GM12878 (cell line): Measurements from ENCODE around the gene ZNF878. TPM values are rescaled to one million over a fixed set of nuclear protein-coding genes. Genes with fewer than 3 reads are reported as not detected.
A peak's percentile ranks its signal among the peaks of the same experiment; 100 is the strongest.

Source experiments
- ATAC-seq: fragments of 200-7000 bp; cut with Tn5 transposase; 3 replicates; pipeline ENCODE4 v1.9.1; 2020; ENCODE audit warnings: mild to moderate bottlenecking, moderate library complexity
- Bru-seq: library from RNA; stranded (reverse); fragments of 400-500 nt; gene quantifications from one replicate; lab custom pipeline; 2021; lab: Mats Ljungman, UMichigan
- BruChase-seq, 2 experiments: library from RNA; stranded (reverse); fragments of 400-500 nt; gene quantifications; one replicate each; lab custom pipeline; 2021; lab: Mats Ljungman, UMichigan
- BruUV-seq: library from RNA; stranded (reverse); fragments of 400-500 nt; replicated peaks from 2 replicates; lab custom pipeline; 2021; lab: Mats Ljungman, UMichigan
- CTCF ChIA-PET: fragments of 300-600 bp; sonication (Branson Sonifier 250); formaldehyde crosslinking; extraction: SDS; loops from one replicate; lab custom pipeline; 2021; ENCODE audit warnings: inconsistent platforms; lab: Yijun Ruan, JAX
- POLR2A ChIA-PET: fragments of 350-600 bp; formaldehyde crosslinking; extraction: SDS; loops from one replicate; lab custom pipeline; 2021; ENCODE audit warnings: inconsistent platforms; lab: Charles Lee
- RAD21 ChIA-PET: fragments of 300-600 bp; sonication (Branson Sonifier 250); formaldehyde crosslinking; loops from one replicate; lab custom pipeline; 2023; ENCODE audit warnings: antibody characterized with exemption; ENCODE audit not compliant: unreplicated experiment; lab: Charles Lee
- SMC1A ChIA-PET: fragments of 300-600 bp; sonication (Branson Sonifier 250); formaldehyde crosslinking; loops from one replicate; lab custom pipeline; 2023; ENCODE audit not compliant: unreplicated experiment, uncharacterized antibody; lab: Charles Lee
- DNase-seq: peaks from one replicate; pipeline ENCODE4 v3.0.0-alpha.2; 2011; ENCODE audit warnings: low read depth, low spot score
- FAIRE-seq: peaks from 3 replicates; lab custom pipeline; 2011; peaks lifted over from hg19 to GRCh38; lab: Jason Lieb, UNC
- H2AFZ ChIP-seq: 2 replicates; pipeline ENCODE4 v1.6.0; 2011; ENCODE audit warnings: low read depth, low read length, control low read depth; ENCODE audit not compliant: control insufficient read depth
- H3K27ac ChIP-seq: 2 replicates; pipeline ENCODE4 v1.5.1; 2011; ENCODE audit warnings: control low read depth; ENCODE audit not compliant: control insufficient read depth, insufficient read depth
- H3K27me3 ChIP-seq, 2 experiments: replicated peaks in 1 of 2; 2 replicates each; pipeline versions ENCODE4 v1.6.0 to v1.6.1; 2011; ENCODE audit warnings: low read length in 1 of 2; ENCODE audit not compliant: control insufficient read depth in 2 of 2, insufficient read depth in 2 of 2
- H3K36me3 ChIP-seq, 2 experiments: 2 replicates each; pipeline ENCODE4 v1.5.1; 2011; ENCODE audit warnings: low read length in 1 of 2; ENCODE audit not compliant: control insufficient read depth in 2 of 2, insufficient read depth in 2 of 2
- H3K4me1 ChIP-seq: 2 replicates; pipeline ENCODE4 v1.6.1; 2011; ENCODE audit warnings: mild to moderate bottlenecking, low read length, moderate library complexity, mixed read lengths; ENCODE audit not compliant: control insufficient read depth, insufficient read depth
- H3K4me2 ChIP-seq: 2 replicates; pipeline ENCODE4 v1.6.0; 2011; ENCODE audit warnings: control low read depth; ENCODE audit not compliant: control insufficient read depth, insufficient read depth
- H3K4me3 ChIP-seq: fragments of 200-600 bp; sonication (generic); 2 replicates; pipeline ENCODE4 v1.5.1; 2016
- H3K79me2 ChIP-seq: 2 replicates; pipeline ENCODE4 v1.6.0; 2011; ENCODE audit warnings: low read length; ENCODE audit not compliant: control insufficient read depth, insufficient read depth
- H3K9ac ChIP-seq: 2 replicates; pipeline ENCODE4 v1.8.0; 2011; ENCODE audit warnings: low read length, control low read depth, mixed read lengths; ENCODE audit not compliant: control insufficient read depth, insufficient read depth
- H3K9me3 ChIP-seq: replicated peaks from 3 replicates; pipeline ENCODE4 v1.5.1; 2011; ENCODE audit warnings: mild to moderate bottlenecking, low read length; ENCODE audit not compliant: control insufficient read depth, insufficient read depth
- H4K20me1 ChIP-seq: 2 replicates; pipeline ENCODE4 v1.6.0; 2011; ENCODE audit not compliant: control insufficient read depth, insufficient read depth
- DPF2 ChIP-seq: fragments of 450-650 bp; IDR thresholded peaks from 2 replicates; pipeline ENCODE4 v1.6.1; 2017; ENCODE audit warnings: mild to moderate bottlenecking
- EED ChIP-seq: sonication (generic); IDR thresholded peaks from 2 replicates; pipeline ENCODE4 v1.6.1; 2016; ENCODE audit warnings: antibody characterized with exemption, low read depth
- FOS ChIP-seq: IDR thresholded peaks from 3 replicates; pipeline ENCODE4 v1.6.1; 2011; ENCODE audit warnings: borderline replicate concordance; ENCODE audit not compliant: insufficient read length; ENCODE audit errors: extremely low read depth
- GATAD2B ChIP-seq: fragments of 450-650 bp; conservative IDR thresholded peaks from 2 replicates; pipeline ENCODE4 v1.6.1; 2017; ENCODE audit warnings: low read depth, mild to moderate bottlenecking, moderate library complexity
- IKZF2 ChIP-seq, 2 experiments: fragments of 450-650 bp; IDR thresholded peaks; 2 replicates each; pipeline ENCODE4 v1.6.1; 2017; ENCODE audit warnings: mild to moderate bottlenecking in 2 of 2, moderate library complexity in 2 of 2
- IRF3 ChIP-seq: fragments of 450-650 bp; IDR thresholded peaks from 2 replicates; pipeline ENCODE4 v1.6.1; 2014; ENCODE audit warnings: mild to moderate bottlenecking
- JUNB ChIP-seq: IDR thresholded peaks from 2 replicates; pipeline ENCODE4 v1.6.1; 2016; ENCODE audit warnings: antibody characterized with exemption, mild to moderate bottlenecking
- NRF1 ChIP-seq: conservative IDR thresholded peaks from 2 replicates; pipeline ENCODE4 v1.6.1; 2011; ENCODE audit warnings: mild to moderate bottlenecking, low read depth, low read length, improper control_type of control experiment
- PML ChIP-seq: IDR thresholded peaks from 2 replicates; pipeline ENCODE4 v1.6.1; 2012; ENCODE audit warnings: low read length, inconsistent platforms
- POLR2AphosphoS2 ChIP-seq: IDR thresholded peaks from 2 replicates; pipeline ENCODE4 v1.6.1; 2011; ENCODE audit warnings: low read depth, mild to moderate bottlenecking, low read length, improper control_type of control experiment, moderate library complexity
- SIN3A ChIP-seq: IDR thresholded peaks from 2 replicates; pipeline ENCODE4 v1.6.1; 2012; ENCODE audit warnings: low read depth, low read length, improper control_type of control experiment
- WGBS: methylation state at CpG from one replicate; pipeline ENCODE4 v1.1.6; 2016; ENCODE audit warnings: low lambda C conversion rate; ENCODE audit not compliant: insufficient replicate concordance, insufficient coverage; ENCODE audit errors: missing lambda C conversion rate; 5-methylcytosine and 5-hydroxymethylcytosine counted together
- in situ Hi-C: fragments of 300-500 bp; cut with MboI; formaldehyde crosslinking; loops from 9 replicates; pipeline ENCODE4 v1.14.3; 2018; ENCODE audit warnings: mixed read lengths
- intact Hi-C: fragments of 100-400 bp; cut with micrococcal nuclease; formaldehyde crosslinking; loops from one replicate; pipeline ENCODE4 v1.14.2; 2022; ENCODE audit not compliant: unreplicated experiment
- long read RNA-seq, 2 experiments: library from polyadenylated mRNA; unstranded; transcript quantifications; one replicate each; pipeline ENCODE4 v2.0.0, GENCODE V29; 2019 to 2020
- polyA minus RNA-seq, 3 experiments: library from RNA; depleted of rRNA, polyadenylated mRNA; stranded (reverse); fragments of >200 nt; gene quantifications; 2 replicates each; pipeline ENCODE4 v1.2.3, GENCODE V29; 2011
- polyA plus RNA-seq, 11 experiments: library from polyadenylated mRNA; depleted of rRNA in 4 of 11; unstranded in 6 of 11; stranded (reverse) in 5 of 11; fragments of >200 nt; fragmentation: Nextera tagmentation in 4 of 11; fragmentation: Illumina TruSeq in 1 of 11; extraction: Ambion mirVana in 4 of 11; extraction: Trizol in 1 of 11; gene quantifications; 1 replicate in 1 of 11; 2 replicates in 10 of 11; pipeline versions ENCODE4 v1.2.1 to v1.2.3, GENCODE V29; 2011 to 2016; ENCODE audit warnings: inconsistent platforms in 2 of 11, missing spikeins in 2 of 11, low read depth in 1 of 11
- total RNA-seq, 4 experiments: library from RNA; depleted of rRNA in 3 of 4; stranded (reverse); fragments of >200 nt in 3 of 4; fragmentation: Illumina TruSeq in 1 of 4; extraction: Trizol in 1 of 4; gene quantifications; 2 replicates each; pipeline versions ENCODE4 v1.2.1 to v1.2.3, GENCODE V29; 2013 to 2021
- TF ChIP-seq, protein P1 (sequence below): IDR thresholded peaks from 2 replicates; pipeline ENCODE4 v1.6.1; 2011; ENCODE audit warnings: mild to moderate bottlenecking, low read depth, low read length, moderate library complexity; ENCODE audit not compliant: insufficient replicate concordance
- TF ChIP-seq, protein P2 (sequence below): fragments of 450-650 bp; IDR thresholded peaks from 2 replicates; pipeline ENCODE4 v1.6.1; 2017; ENCODE audit warnings: mild to moderate bottlenecking
- TF ChIP-seq, protein P3 (sequence below): IDR thresholded peaks from 2 replicates; pipeline ENCODE4 v1.6.1; 2011; ENCODE audit warnings: low read depth, mild to moderate bottlenecking, low read length, moderate library complexity, borderline replicate concordance; ENCODE audit errors: extremely low read depth

The ZNF878 gene
- 24.9 and 26.8 TPM in 2 replicates for total RNA-seq (2013; cell fraction: nucleolus; rRNA removed)
- total RNA-seq (2014; rRNA removed) (0.68 and 1.3 TPM in 2 replicates), total RNA-seq (2014; rRNA removed; fragmentation: Illumina TruSeq; extraction: Trizol) (1.1 and 1.7 TPM in 2 replicates), total RNA-seq (2021) (0.74 TPM in 2 replicates), polyA plus RNA-seq (2011; rRNA removed) (1.3 and 1.8 TPM in 2 replicates), polyA plus RNA-seq (2014; fragmentation: Illumina TruSeq; extraction: Trizol) (0.63 and 0.97 TPM in 2 replicates), polyA plus RNA-seq (2014; fragmentation: Nextera tagmentation; extraction: Ambion mirVana) (under 1 TPM; 0.24 to 0.79 TPM), polyA plus RNA-seq (2014; rRNA removed) (0.30 and 0.33 TPM in 2 replicates), polyA plus RNA-seq (2016; fragmentation: Nextera tagmentation; extraction: Ambion mirVana) (under 1 TPM; 0.44 to 0.82 TPM), polyA minus RNA-seq (2011; rRNA and poly(A)+ RNA removed) (2.6 and 3.7 TPM in 2 replicates), Bru-seq, nascent RNA (percentile 73 among the genes with signal in this experiment), BruChase-seq, experiment 1, labeled RNA remaining after a 6-hour chase (percentile 85 among the genes with signal in this experiment), BruChase-seq, experiment 2, labeled RNA remaining after a 2-hour chase (percentile 75 among the genes with signal in this experiment)
- 0.43 TPM for polyA plus RNA-seq (2011; ENCODE audit: low read depth)
- 0.52 and 0.69 TPM in 2 replicates for polyA plus RNA-seq (2011; cell fraction: cytosol; rRNA removed)
- polyA plus RNA-seq (2011; cell fraction: nucleus; rRNA removed), result 1.2 TPM in 2 replicates
- 0.79 and 0.83 TPM in 2 replicates for polyA plus RNA-seq (2012)
- polyA minus RNA-seq (2011; cell fraction: cytosol; rRNA and poly(A)+ RNA removed), result 0.52 and 1.7 TPM in 2 replicates
- polyA minus RNA-seq (2011; cell fraction: nucleus; rRNA and poly(A)+ RNA removed), result 1.7 and 2.1 TPM in 2 replicates
- long read RNA-seq, experiment 1, result 0 reads
- long read RNA-seq, experiment 2, partial matches to known transcripts, result 0 of 4 reads
- long read RNA-seq, experiment 2, other reads (novel, unspliced or antisense), result 0 of 4 reads

- peak within 1 kb of the TSS; percentile 81 for H3K9ac ChIP-seq
- TF ChIP-seq, protein P1, sequence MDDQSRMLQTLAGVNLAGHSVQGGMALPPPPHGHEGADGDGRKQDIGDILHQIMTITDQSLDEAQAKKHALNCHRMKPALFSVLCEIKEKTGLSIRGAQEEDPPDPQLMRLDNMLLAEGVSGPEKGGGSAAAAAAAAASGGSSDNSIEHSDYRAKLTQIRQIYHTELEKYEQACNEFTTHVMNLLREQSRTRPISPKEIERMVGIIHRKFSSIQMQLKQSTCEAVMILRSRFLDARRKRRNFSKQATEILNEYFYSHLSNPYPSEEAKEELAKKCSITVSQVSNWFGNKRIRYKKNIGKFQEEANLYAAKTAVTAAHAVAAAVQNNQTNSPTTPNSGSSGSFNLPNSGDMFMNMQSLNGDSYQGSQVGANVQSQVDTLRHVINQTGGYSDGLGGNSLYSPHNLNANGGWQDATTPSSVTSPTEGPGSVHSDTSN, result peak; percentile 94
- TF ChIP-seq SIN3A (peak; percentile 50; the same call in 1 of the 2 replicates), DPF2 (peak; percentile 87), POLR2AphosphoS2 (peak; percentile 79), JUNB (no peak), EED (peak; percentile 63; the same call in 1 of the 2 replicates), NRF1 (no peak), FOS (no peak), GATAD2B (peak; percentile 87), PML (no peak), IKZF2 (IDR thresholded peaks at IDR 0.05) (peak; percentile 30 to 46; a peak in 3 of 4 replicates), IRF3 (0 out of 2 replicates have a peak, but pooled peaks have one; percentile 17)
- TF ChIP-seq, protein P2, sequence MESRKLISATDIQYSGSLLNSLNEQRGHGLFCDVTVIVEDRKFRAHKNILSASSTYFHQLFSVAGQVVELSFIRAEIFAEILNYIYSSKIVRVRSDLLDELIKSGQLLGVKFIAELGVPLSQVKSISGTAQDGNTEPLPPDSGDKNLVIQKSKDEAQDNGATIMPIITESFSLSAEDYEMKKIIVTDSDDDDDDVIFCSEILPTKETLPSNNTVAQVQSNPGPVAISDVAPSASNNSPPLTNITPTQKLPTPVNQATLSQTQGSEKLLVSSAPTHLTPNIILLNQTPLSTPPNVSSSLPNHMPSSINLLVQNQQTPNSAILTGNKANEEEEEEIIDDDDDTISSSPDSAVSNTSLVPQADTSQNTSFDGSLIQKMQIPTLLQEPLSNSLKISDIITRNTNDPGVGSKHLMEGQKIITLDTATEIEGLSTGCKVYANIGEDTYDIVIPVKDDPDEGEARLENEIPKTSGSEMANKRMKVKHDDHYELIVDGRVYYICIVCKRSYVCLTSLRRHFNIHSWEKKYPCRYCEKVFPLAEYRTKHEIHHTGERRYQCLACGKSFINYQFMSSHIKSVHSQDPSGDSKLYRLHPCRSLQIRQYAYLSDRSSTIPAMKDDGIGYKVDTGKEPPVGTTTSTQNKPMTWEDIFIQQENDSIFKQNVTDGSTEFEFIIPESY, result no peak
- TF ChIP-seq, protein P3, sequence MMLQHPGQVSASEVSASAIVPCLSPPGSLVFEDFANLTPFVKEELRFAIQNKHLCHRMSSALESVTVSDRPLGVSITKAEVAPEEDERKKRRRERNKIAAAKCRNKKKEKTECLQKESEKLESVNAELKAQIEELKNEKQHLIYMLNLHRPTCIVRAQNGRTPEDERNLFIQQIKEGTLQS, result no peak
Measured at GRCh38 chr19:12052497-12053169, at the start of gene ZNF878. Gene ZNF878 (minus strand): TSS chr19:12052961. CDS start chr19:12052801, 160 bp downstream.

More at GRCh38 chr19:12052497-12053169, at the start of gene ZNF878:
- intact Hi-C loops, result loop anchor here (2.0 to 5.0 kb wide), 3 partner anchors 50 to 130 kb away; no protein-coding TSS in a partner anchor
- Histone ChIP-seq H3K27ac (peak within 1 kb of the TSS; percentile 67), H3K36me3 (no peaks in the 10 kb centered on the region), H3K27me3 (no peaks in the 10 kb centered on the region), H2AFZ (peak within 1 kb of the TSS; percentile 97), H3K4me3 (peak within 1 kb of the TSS; percentile 86), H3K4me1 (no peaks in the 10 kb centered on the region), H3K9me3 (peaks cover under 1% of the 10 kb centered on the region; the same call in 2 of the 3 replicates), H3K4me2 (peak within 1 kb of the TSS; percentile 92), H4K20me1 (no peaks in the 10 kb centered on the region), H3K79me2 (peaks cover 1% of the 10 kb centered on the region; the same call in 1 of the 2 replicates)
- FAIRE-seq, result peak; percentile 86
- RAD21 ChIA-PET, result interaction anchor here (1.1 to 3.8 kb wide), 8 partner anchors 53 to 255 kb away, joined by 5 to 22 read pairs (median 8); partner anchors contain the start of genes ZNF20, ZNF700 and ZNF763
- BruUV-seq, result TSS peak; percentile 84
- POLR2A ChIA-PET, result interaction anchor here (0.7 to 1.7 kb wide), 6 partner anchors 20 to 128 kb away, joined by 3 to 5 read pairs (median 4); partner anchors contain the start of gene ZNF700
- ATAC-seq, result peak; percentile 96
- SMC1A ChIA-PET, result interaction anchor here (0.8 to 1.9 kb wide), 8 partner anchors 10 to 255 kb away, joined by 3 to 8 read pairs (median 3); partner anchors contain the start of genes ZNF700 and ZNF763
- WGBS, result 2% methylated on average over 45 of the region's 46 CpGs
- peak; percentile 67 for DNase-seq
- in situ Hi-C loops, result no loop called here
- CTCF ChIA-PET, result interaction anchor here (0.6 to 7.3 kb wide), 11 partner anchors 9 to 488 kb away, joined by 3 to 44 read pairs (median 5); partner anchors contain the start of genes ZNF20, ZNF700 and ZNF763
